SK-N-SH treated with all-trans-retinoic acid at 6 μM for 48 hours (cell line): ENCODE data around the gene C1orf141.

Experiments
- ATAC-seq: fragments of 200-7000 bp; cut with Tn5 transposase; 3 replicates; pipeline ENCODE4 v1.9.1; 2020; ENCODE audit warnings: mild to moderate bottlenecking, moderate library complexity
- ARNTL ChIP-seq: fragments of 450-650 bp; formaldehyde crosslinking; IDR thresholded peaks from 2 replicates; pipeline ENCODE4 v1.5.0; 2020; ENCODE audit warnings: low read depth, mild to moderate bottlenecking, moderate library complexity, borderline replicate concordance
- BACH2 ChIP-seq: fragments of 250-450 bp; sonication (Bioruptor Pico); IDR thresholded peaks from 2 replicates; pipeline ENCODE4 v1.9.0; 2021; ENCODE audit warnings: mild to moderate bottlenecking, borderline replicate concordance
- CREB5 ChIP-seq: fragments of 250-450 bp; sonication (Bioruptor Pico); IDR thresholded peaks from 2 replicates; pipeline ENCODE4 v1.5.1; 2020; ENCODE audit warnings: low read depth, mild to moderate bottlenecking, moderate library complexity
- CSDC2 ChIP-seq: fragments of 250-450 bp; sonication (Bioruptor Pico); IDR thresholded peaks from 2 replicates; pipeline ENCODE4 v1.5.0; 2020; ENCODE audit warnings: mild to moderate bottlenecking, moderate library complexity
- CSRNP3 ChIP-seq: fragments of 250-450 bp; sonication (Bioruptor Pico); IDR thresholded peaks from 2 replicates; pipeline ENCODE4 v1.5.1; 2021; ENCODE audit warnings: mild to moderate bottlenecking, moderate library complexity
- ESRRG ChIP-seq: fragments of 250-450 bp; sonication (Bioruptor Pico); IDR thresholded peaks from 2 replicates; pipeline ENCODE4 v1.6.1; 2021; ENCODE audit warnings: mild to moderate bottlenecking
- GLIS3 ChIP-seq: fragments of 250-450 bp; sonication (Bioruptor Pico); IDR thresholded peaks from 2 replicates; pipeline ENCODE4 v1.5.0; 2020; ENCODE audit warnings: mild to moderate bottlenecking, moderate library complexity
- ISL1 ChIP-seq: fragments of 250-450 bp; sonication (Bioruptor Pico); IDR thresholded peaks from 2 replicates; pipeline ENCODE4 v2.1.2; 2022; ENCODE audit warnings: mild to moderate bottlenecking, moderate library complexity
- PATZ1 ChIP-seq: fragments of 250-450 bp; sonication (Bioruptor Pico); IDR thresholded peaks from 2 replicates; pipeline ENCODE4 v1.8.0; 2020; ENCODE audit warnings: mild to moderate bottlenecking, moderate library complexity, borderline replicate concordance
- POU6F1 ChIP-seq: fragments of 250-450 bp; sonication (Bioruptor Pico); IDR thresholded peaks from 2 replicates; pipeline ENCODE4 v1.8.0; 2021; ENCODE audit warnings: low read depth, mild to moderate bottlenecking, moderate library complexity, borderline replicate concordance
- PPARA ChIP-seq: fragments of 250-450 bp; sonication (Bioruptor Pico); IDR thresholded peaks from 2 replicates; pipeline ENCODE4 v1.5.0; 2020; ENCODE audit warnings: mild to moderate bottlenecking, borderline replicate concordance
- RARB ChIP-seq: fragments of 250-450 bp; sonication (Bioruptor Pico); IDR thresholded peaks from 2 replicates; pipeline ENCODE4 v1.8.0; 2021; ENCODE audit warnings: mild to moderate bottlenecking, moderate library complexity
- TCF4 ChIP-seq: fragments of 250-450 bp; sonication (Bioruptor Pico); IDR thresholded peaks from 2 replicates; pipeline ENCODE4 v1.8.0; 2021; ENCODE audit warnings: mild to moderate bottlenecking, moderate library complexity, borderline replicate concordance
- TOX ChIP-seq: fragments of 250-450 bp; sonication (Bioruptor Pico); IDR thresholded peaks from 2 replicates; pipeline ENCODE4 v1.8.0; 2021; ENCODE audit warnings: mild to moderate bottlenecking, moderate library complexity, borderline replicate concordance
- TSHZ2 ChIP-seq: fragments of 250-450 bp; sonication (Bioruptor Pico); IDR thresholded peaks from 2 replicates; pipeline ENCODE4 v1.5.0; 2020; ENCODE audit warnings: mild to moderate bottlenecking, moderate library complexity
- ZC3H10 ChIP-seq: fragments of 250-450 bp; sonication (Bioruptor Pico); IDR thresholded peaks from 2 replicates; pipeline ENCODE4 v1.5.1; 2021; ENCODE audit warnings: mild to moderate bottlenecking, moderate library complexity
- ZFP3 ChIP-seq: fragments of 250-450 bp; sonication (Bioruptor Pico); IDR thresholded peaks from 2 replicates; pipeline ENCODE4 v1.5.0; 2020; ENCODE audit warnings: mild to moderate bottlenecking, moderate library complexity
- ZFP30 ChIP-seq: fragments of 450-650 bp; formaldehyde crosslinking; IDR thresholded peaks from 2 replicates; pipeline ENCODE4 v1.5.0; 2022; ENCODE audit warnings: mild to moderate bottlenecking, moderate library complexity
- ZNF565 ChIP-seq: fragments of 450-650 bp; formaldehyde crosslinking; conservative IDR thresholded peaks from 2 replicates; pipeline ENCODE4 v1.5.0; 2020; ENCODE audit warnings: low read depth, mild to moderate bottlenecking, moderate library complexity
- ZNF70 ChIP-seq: fragments of 450-650 bp; formaldehyde crosslinking; IDR thresholded peaks from 2 replicates; pipeline ENCODE4 v1.5.0; 2020; ENCODE audit warnings: mild to moderate bottlenecking, moderate library complexity
- ZNF8 ChIP-seq: fragments of 450-650 bp; formaldehyde crosslinking; IDR thresholded peaks from 2 replicates; pipeline ENCODE4 v1.5.0; 2020; ENCODE audit warnings: mild to moderate bottlenecking, moderate library complexity

The C1orf141 gene

GRCh38 chr1:67100833-67101232 lies 33.9 kb downstream of the C1orf141 start:
- no peak for ATAC-seq
- TF ChIP-seq CSDC2 (CRISPR knock-in tag) (no peak), PPARA (CRISPR knock-in tag) (no peak), ZFP3 (CRISPR knock-in tag) (no peak)

GRCh38 chr1:67097305-67097704 lies 37.5 kb downstream of the C1orf141 start:
- no peak for TF ChIP-seq ZC3H10 (CRISPR knock-in tag)
- no peak for TF ChIP-seq PPARA (CRISPR knock-in tag)
- no peak for TF ChIP-seq ESRRG (CRISPR knock-in tag)
- no peak for TF ChIP-seq GLIS3 (CRISPR knock-in tag)
- no peak for TF ChIP-seq CSDC2 (CRISPR knock-in tag)
- no peak for TF ChIP-seq ARNTL (CRISPR knock-in tag)
- TF ChIP-seq CSRNP3: no peak
- TF ChIP-seq TOX (CRISPR knock-in tag): no peak
- TF ChIP-seq BACH2: no peak
- no peak for TF ChIP-seq ZFP3 (CRISPR knock-in tag)
- TF ChIP-seq TSHZ2 (CRISPR knock-in tag): no peak
- TF ChIP-seq PATZ1: no peak
- no peak for TF ChIP-seq ZFP30
- TF ChIP-seq TCF4 (CRISPR knock-in tag): no peak
- no peak for TF ChIP-seq ZNF565 (CRISPR knock-in tag)
- no peak for TF ChIP-seq RARB (CRISPR knock-in tag)
- no peak for TF ChIP-seq POU6F1
- no peak for TF ChIP-seq CREB5 (CRISPR knock-in tag)
- ATAC-seq: no peak

- ATAC-seq: no peak
- TF ChIP-seq ZNF565 (CRISPR knock-in tag): no peak
- TF ChIP-seq POU6F1: no peak
- TF ChIP-seq TCF4 (CRISPR knock-in tag): no peak
- no peak for TF ChIP-seq ZFP3 (CRISPR knock-in tag)
- no peak for TF ChIP-seq RARB (CRISPR knock-in tag)
- no peak for TF ChIP-seq ISL1 (CRISPR knock-in tag)
- TF ChIP-seq ZNF8 (CRISPR knock-in tag): no peak
- TF ChIP-seq TOX (CRISPR knock-in tag): no peak
- TF ChIP-seq CSRNP3: no peak
- no peak for TF ChIP-seq BACH2
- no peak for TF ChIP-seq ZNF70
- no peak for TF ChIP-seq ARNTL (CRISPR knock-in tag)
- no peak for TF ChIP-seq CSDC2 (CRISPR knock-in tag)
- no peak for TF ChIP-seq TSHZ2 (CRISPR knock-in tag)
- TF ChIP-seq PPARA (CRISPR knock-in tag): no peak
- TF ChIP-seq GLIS3 (CRISPR knock-in tag): no peak
Measured at GRCh38 chr1:67094191-67094590, 40.6 kb downstream of the C1orf141 start.
